ENCODE data around the gene TPBGL. TPM values are rescaled to one million over a fixed set of nuclear protein-coding genes. Genes with fewer than 3 reads are reported as not detected.

The TPBGL gene
- total RNA-seq, 4 donors from 2014 or later: 0.36 to 0.40 TPM; not detected in 2

GRCh38 chr11:75195167-75195962, 45.2 kb upstream of the TPBGL start:
- WGBS: 71% methylated on average over 7 of the region's 7 CpGs
- no peak for DNase-seq (ENCODE audit: low spot score in 2 of 2)

GRCh38 chr11:75196426-75196825, 44.1 kb upstream of the TPBGL start:
- H3K36me3 ChIP-seq: peaks cover 3% of the 10 kb centered on the region
- WGBS: 75% methylated on average over 8 of the region's 8 CpGs

More at GRCh38 chr11:75195167-75195962, 45.2 kb upstream of the TPBGL start:
- TF ChIP-seq POLR2A (IDR thresholded peaks at IDR 0.05): no peak
- Histone ChIP-seq H3K4me1 (peaks cover 52% of the 10 kb centered on the region), H3K27ac (no peak overlapping the region), H3K36me3 (peaks cover 3% of the 10 kb centered on the region), H3K4me3 (no peak overlapping the region), H3K27me3 (no peaks in the 10 kb centered on the region), H3K9me3 (no peaks in the 10 kb centered on the region)

GRCh38 chr11:75197512-75198277, 42.9 kb upstream of the TPBGL start:
- Histone ChIP-seq H3K4me1 (peaks cover 45% of the 10 kb centered on the region), H3K36me3 (peaks cover 3% of the 10 kb centered on the region), H3K4me3 (no peak overlapping the region), H3K27ac (no peak overlapping the region), H3K27me3 (no peaks in the 10 kb centered on the region), H3K9me3 (no peaks in the 10 kb centered on the region)
- TF ChIP-seq EP300 (IDR thresholded peaks at IDR 0.05) (no peak), POLR2AphosphoS5 (IDR thresholded peaks at IDR 0.05) (no peak), POLR2A (IDR thresholded peaks at IDR 0.05) (no peak), CTCF (IDR thresholded peaks at IDR 0.05) (no peak)
- 63% methylated on average over 3 of the region's 4 CpGs for WGBS
- DNase-seq (ENCODE audit: low spot score in 2 of 2): no peak

More at GRCh38 chr11:75196426-75196825, 44.1 kb upstream of the TPBGL start:
- DNase-seq (ENCODE audit: low spot score in 2 of 2): no peak
- TF ChIP-seq POLR2AphosphoS5 (IDR thresholded peaks at IDR 0.05): no peak
- TF ChIP-seq EP300 (IDR thresholded peaks at IDR 0.05): no peak
- no peak for TF ChIP-seq POLR2A (IDR thresholded peaks at IDR 0.05)
- TF ChIP-seq CTCF (IDR thresholded peaks at IDR 0.05): no peak
- H3K27ac ChIP-seq: no peak overlapping the region
- H3K4me1 ChIP-seq: peaks cover 45% of the 10 kb centered on the region
- H3K4me3 ChIP-seq: no peak overlapping the region
- H3K27me3 ChIP-seq: no peaks in the 10 kb centered on the region
- no peaks in the 10 kb centered on the region for H3K9me3 ChIP-seq

- 75% methylated on average over 7 of the region's 7 CpGs for WGBS
- no peak for TF ChIP-seq EP300 (IDR thresholded peaks at IDR 0.05)
- TF ChIP-seq POLR2AphosphoS5 (IDR thresholded peaks at IDR 0.05): no peak
- TF ChIP-seq CTCF (IDR thresholded peaks at IDR 0.05): no peak
- TF ChIP-seq POLR2A (IDR thresholded peaks at IDR 0.05): no peak
- H3K4me3 ChIP-seq: no peak overlapping the region
- H3K4me1 ChIP-seq: peaks cover 41% of the 10 kb centered on the region
- no peak overlapping the region for H3K27ac ChIP-seq
- peaks cover 3% of the 10 kb centered on the region for H3K36me3 ChIP-seq
- no peaks in the 10 kb centered on the region for H3K27me3 ChIP-seq
- no peaks in the 10 kb centered on the region for H3K9me3 ChIP-seq
- DNase-seq (ENCODE audit: low spot score in 2 of 2): no peak
Observed at GRCh38 chr11:75198278-75198973, 42.1 kb upstream of the TPBGL start.

- H3K4me1 ChIP-seq: peaks cover 31% of the 10 kb centered on the region
- WGBS: 80% methylated on average over 5 of the region's 5 CpGs
- H3K27me3 ChIP-seq: no peaks in the 10 kb centered on the region
- no peaks in the 10 kb centered on the region for H3K9me3 ChIP-seq
- peaks cover 3% of the 10 kb centered on the region for H3K36me3 ChIP-seq
- TF ChIP-seq CTCF (IDR thresholded peaks at IDR 0.05) (no peak), POLR2AphosphoS5 (IDR thresholded peaks at IDR 0.05) (no peak)
- no peak overlapping the region for H3K27ac ChIP-seq
- H3K4me3 ChIP-seq: no peak overlapping the region
- no peak for DNase-seq (ENCODE audit: low spot score in 2 of 2)
Observed at GRCh38 chr11:75199412-75199955, 41.1 kb upstream of the TPBGL start.

All from suprapubic skin (tissue), 4 donors.